Measurements from ENCODE around the gene LAX1.
A peak's percentile ranks its signal among the peaks of the same experiment; 100 is the strongest.

LAX1 gene

DNA sequence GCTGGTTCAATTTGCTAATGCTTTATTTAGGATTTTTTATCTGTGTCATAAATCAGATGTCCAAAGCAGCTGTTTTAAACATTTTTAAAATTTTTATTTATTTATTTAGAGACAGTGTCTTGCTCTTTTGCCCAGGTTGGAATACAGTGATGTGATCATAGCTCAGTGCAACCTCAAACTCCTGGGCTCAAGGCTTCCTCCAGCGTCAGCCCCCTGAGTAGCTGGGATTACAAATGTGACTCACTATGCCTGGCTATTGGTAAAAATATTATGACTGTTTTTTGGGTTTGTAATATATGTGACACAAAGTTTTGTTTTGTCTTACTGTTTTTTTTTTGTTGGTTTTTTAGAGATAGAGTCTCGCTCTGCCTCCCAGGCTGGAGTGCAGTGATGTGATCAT is 42.2 kb downstream of the LAX1 start:
- H3K23ac ChIP-seq (ENCODE audit: low read length), result no peak overlapping the region
- DNase-seq, result no peak
- no peak overlapping the region for H3K4ac ChIP-seq (ENCODE audit: low read depth, low read length)
- no peaks in the 10 kb centered on the region for H3K9me3 ChIP-seq (ENCODE audit: insufficient read depth, low read depth, low read length)
- H3K79me1 ChIP-seq (ENCODE audit: low read length), result no peaks in the 10 kb centered on the region
- H3K18ac ChIP-seq (ENCODE audit: low read length), result no peak overlapping the region
- no CpG with 5 or more reads among the region's 2 CpGs for WGBS (ENCODE audit: extremely low coverage, insufficient coverage, insufficient read length)
- H3K14ac ChIP-seq (ENCODE audit: low read length), result no peak overlapping the region
- H3K36me3 ChIP-seq (ENCODE audit: control insufficient read depth in 1 of 2, insufficient read depth in 2 of 2, low read length in 2 of 2), result peaks cover 32 to 41% of the 10 kb centered on the region in 2 experiments
- H2BK5ac ChIP-seq (ENCODE audit: low read depth, low read length, poor library complexity), result no peak overlapping the region
- H4K8ac ChIP-seq (ENCODE audit: low read depth, low read length), result no peak overlapping the region
- no peak overlapping the region for H4K12ac ChIP-seq (ENCODE audit: low read depth, low read length)
- H2AFZ ChIP-seq (ENCODE audit: insufficient read depth, low read length, poor library complexity), result no peak overlapping the region
- no peak overlapping the region for H3K27ac ChIP-seq (ENCODE audit: low read depth, low read length)
- H3K4me2 ChIP-seq (ENCODE audit: low read length), result no peak overlapping the region
- no peaks in the 10 kb centered on the region for H3K27me3 ChIP-seq (ENCODE audit: insufficient read depth, low read length)
- no peak overlapping the region for H2BK120ac ChIP-seq (ENCODE audit: insufficient read depth, low read length, poor library complexity)
- no peak overlapping the region for H3K4me3 ChIP-seq (ENCODE audit: low read depth, low read length)
- no peaks in the 10 kb centered on the region for H3K4me1 ChIP-seq (ENCODE audit: control insufficient read depth in 1 of 2, insufficient read depth in 2 of 2, low read length in 2 of 2)
- H2AK5ac ChIP-seq (ENCODE audit: low read length), result no peak overlapping the region
- H2BK12ac ChIP-seq (ENCODE audit: low read length), result no peak overlapping the region
- no peak overlapping the region for H3K9ac ChIP-seq (ENCODE audit: low read length)
- H3K79me2 ChIP-seq (ENCODE audit: control insufficient read depth, insufficient read depth, low read length, poor library complexity), result no peaks in the 10 kb centered on the region
- no peak overlapping the region for H4K91ac ChIP-seq (ENCODE audit: low read depth, low read length)

DNA sequence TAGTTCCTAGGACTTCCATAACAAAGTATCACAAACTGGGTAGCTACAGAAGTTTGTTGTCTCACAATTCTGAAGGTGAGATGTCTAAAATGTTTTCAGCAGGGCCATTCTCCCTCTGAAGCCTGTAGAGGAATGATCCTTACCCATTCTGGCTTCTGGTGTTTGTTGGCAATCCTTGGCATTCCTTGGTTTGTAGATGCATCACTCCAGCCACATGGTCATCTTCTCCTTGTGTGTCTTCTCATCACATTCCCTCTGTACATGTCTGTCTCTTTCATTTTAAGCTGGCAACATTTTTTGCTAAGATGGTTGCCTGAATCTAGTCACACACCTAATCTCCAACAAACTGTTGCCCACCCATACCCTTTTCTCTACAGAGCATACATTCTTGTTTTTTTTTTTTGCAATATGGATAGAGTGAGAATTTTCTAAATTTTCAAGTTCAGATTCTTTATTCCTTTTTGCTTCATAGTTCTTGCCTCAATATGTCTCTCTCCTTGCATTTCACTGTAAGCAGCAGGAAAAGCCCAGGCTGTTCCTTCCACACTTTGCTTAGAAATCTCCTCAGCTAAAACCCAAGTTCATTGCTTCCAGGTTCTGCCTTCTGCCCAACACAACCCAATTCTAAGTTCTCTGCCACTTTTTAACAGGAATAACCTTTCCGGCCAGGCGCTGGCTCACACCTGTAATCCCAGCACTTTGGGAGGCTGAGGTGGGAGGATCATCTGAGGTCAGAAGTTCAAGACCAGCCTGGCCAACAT is 48.8 kb downstream of the LAX1 start:
- Histone ChIP-seq H3K79me2 (ENCODE audit: control insufficient read depth, insufficient read depth, low read length, poor library complexity) (no peaks in the 10 kb centered on the region), H2AFZ (ENCODE audit: insufficient read depth, low read length, poor library complexity) (no peak overlapping the region), H3K4me2 (ENCODE audit: low read length) (no peak overlapping the region), H2BK5ac (ENCODE audit: low read depth, low read length, poor library complexity) (no peak overlapping the region), H3K4me3 (ENCODE audit: low read depth, low read length) (no peak overlapping the region), H3K9ac (ENCODE audit: low read length) (no peak overlapping the region), H4K91ac (ENCODE audit: low read depth, low read length) (no peak overlapping the region), H2BK120ac (ENCODE audit: insufficient read depth, low read length, poor library complexity) (no peak overlapping the region), H3K4me1 (ENCODE audit: control insufficient read depth in 1 of 2, insufficient read depth in 2 of 2, low read length in 2 of 2) (no peaks in the 10 kb centered on the region), H2AK5ac (ENCODE audit: low read length) (no peak overlapping the region), H3K9me3 (ENCODE audit: insufficient read depth, low read depth, low read length) (no peaks in the 10 kb centered on the region), H3K14ac (ENCODE audit: low read length) (no peak overlapping the region), H3K4ac (ENCODE audit: low read depth, low read length) (peak overlapping the region; percentile 6), H3K27me3 (ENCODE audit: insufficient read depth, low read length) (no peaks in the 10 kb centered on the region), H3K18ac (ENCODE audit: low read length) (no peak overlapping the region), H2BK12ac (ENCODE audit: low read length) (no peak overlapping the region), H4K12ac (ENCODE audit: low read depth, low read length) (no peak overlapping the region), H3K79me1 (ENCODE audit: low read length) (no peaks in the 10 kb centered on the region), H4K8ac (ENCODE audit: low read depth, low read length) (no peak overlapping the region), H3K23ac (ENCODE audit: low read length) (no peak overlapping the region), H3K36me3 (ENCODE audit: control insufficient read depth in 1 of 2, insufficient read depth in 2 of 2, low read length in 2 of 2) (peaks cover 25 to 27% of the 10 kb centered on the region in 2 experiments), H3K27ac (ENCODE audit: low read depth, low read length) (no peak overlapping the region)
- WGBS (ENCODE audit: extremely low coverage, insufficient coverage, insufficient read length), result no CpG with 5 or more reads among the region's 2 CpGs
- no peak for DNase-seq

DNA sequence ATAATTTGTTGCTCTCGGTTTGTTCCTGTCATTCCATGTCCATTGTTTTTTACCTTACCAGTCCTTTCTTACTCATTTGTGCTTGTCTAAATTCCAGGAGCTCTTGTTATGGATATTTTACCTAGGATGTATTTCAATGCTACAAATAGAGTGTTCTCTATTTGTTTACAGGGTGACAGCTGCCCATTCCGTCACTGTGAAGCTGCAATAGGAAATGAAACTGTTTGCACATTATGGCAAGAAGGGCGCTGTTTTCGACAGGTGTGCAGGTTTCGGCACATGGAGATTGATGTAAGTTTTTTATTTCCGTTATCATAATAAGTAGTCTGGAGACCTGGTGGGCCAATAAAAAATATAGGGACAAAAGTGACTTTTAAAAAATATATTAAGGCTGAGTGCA is 53.4 kb downstream of the LAX1 start:
- no peak overlapping the region for H3K27ac ChIP-seq (ENCODE audit: low read depth, low read length)
- no peak overlapping the region for H2AFZ ChIP-seq (ENCODE audit: insufficient read depth, low read length, poor library complexity)
- no peaks in the 10 kb centered on the region for H3K79me1 ChIP-seq (ENCODE audit: low read length)
- no peak overlapping the region for H4K12ac ChIP-seq (ENCODE audit: low read depth, low read length)
- no CpG with 5 or more reads among the region's 6 CpGs for WGBS (ENCODE audit: extremely low coverage, insufficient coverage, insufficient read length)
- no peak overlapping the region for H3K4me3 ChIP-seq (ENCODE audit: low read depth, low read length)
- H3K4me1 ChIP-seq (ENCODE audit: control insufficient read depth in 1 of 2, insufficient read depth in 2 of 2, low read length in 2 of 2), result no peaks in the 10 kb centered on the region
- H3K36me3 ChIP-seq (ENCODE audit: control insufficient read depth in 1 of 2, insufficient read depth in 2 of 2, low read length in 2 of 2), result peaks cover 37 to 48% of the 10 kb centered on the region in 2 experiments
- H3K79me2 ChIP-seq (ENCODE audit: control insufficient read depth, insufficient read depth, low read length, poor library complexity), result no peaks in the 10 kb centered on the region
- H2BK5ac ChIP-seq (ENCODE audit: low read depth, low read length, poor library complexity), result no peak overlapping the region
- H2BK120ac ChIP-seq (ENCODE audit: insufficient read depth, low read length, poor library complexity), result no peak overlapping the region
- H3K23ac ChIP-seq (ENCODE audit: low read length), result no peak overlapping the region
- DNase-seq, result no peak
- H3K14ac ChIP-seq (ENCODE audit: low read length), result no peak overlapping the region
- no peak overlapping the region for H3K9ac ChIP-seq (ENCODE audit: low read length)
- H3K27me3 ChIP-seq (ENCODE audit: insufficient read depth, low read length), result no peaks in the 10 kb centered on the region
- no peak overlapping the region for H3K4me2 ChIP-seq (ENCODE audit: low read length)
- H3K9me3 ChIP-seq (ENCODE audit: insufficient read depth, low read depth, low read length), result no peaks in the 10 kb centered on the region
- no peak overlapping the region for H4K91ac ChIP-seq (ENCODE audit: low read depth, low read length)
- H2AK5ac ChIP-seq (ENCODE audit: low read length), result no peak overlapping the region
- no peak overlapping the region for H3K18ac ChIP-seq (ENCODE audit: low read length)
- no peak overlapping the region for H4K8ac ChIP-seq (ENCODE audit: low read depth, low read length)
- no peak overlapping the region for H3K4ac ChIP-seq (ENCODE audit: low read depth, low read length)
- no peak overlapping the region for H2BK12ac ChIP-seq (ENCODE audit: low read length)

DNA sequence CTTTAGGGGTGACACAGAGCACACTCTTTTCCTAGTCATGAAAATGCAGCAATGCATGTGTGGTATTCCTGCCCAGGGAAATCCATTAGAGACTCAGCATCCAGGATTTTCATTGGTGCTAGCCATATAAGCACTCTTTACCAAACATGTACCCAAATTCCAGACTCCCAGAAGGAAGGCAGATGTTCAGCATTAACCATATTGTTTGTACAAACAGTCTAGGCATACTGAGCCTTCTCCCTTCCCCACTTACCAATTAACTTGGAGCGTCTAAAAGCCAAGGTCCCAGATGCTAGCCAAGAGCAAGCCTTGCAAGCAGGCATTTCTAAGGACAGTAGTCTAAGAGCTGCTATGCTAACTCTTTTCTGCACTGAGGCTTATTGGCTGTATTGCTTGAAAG is 58.3 kb downstream of the LAX1 start:
- Histone ChIP-seq H2AFZ (ENCODE audit: insufficient read depth, low read length, poor library complexity) (no peak overlapping the region), H3K23ac (ENCODE audit: low read length) (no peak overlapping the region), H3K27ac (ENCODE audit: low read depth, low read length) (no peak overlapping the region), H3K79me1 (ENCODE audit: low read length) (no peaks in the 10 kb centered on the region), H3K18ac (ENCODE audit: low read length) (no peak overlapping the region), H2AK5ac (ENCODE audit: low read length) (no peak overlapping the region), H3K36me3 (ENCODE audit: control insufficient read depth in 1 of 2, insufficient read depth in 2 of 2, low read length in 2 of 2) (peaks cover 36 to 52% of the 10 kb centered on the region in 2 experiments), H3K4me1 (ENCODE audit: control insufficient read depth in 1 of 2, insufficient read depth in 2 of 2, low read length in 2 of 2) (no peaks in the 10 kb centered on the region), H3K79me2 (ENCODE audit: control insufficient read depth, insufficient read depth, low read length, poor library complexity) (no peaks in the 10 kb centered on the region), H4K91ac (ENCODE audit: low read depth, low read length) (no peak overlapping the region), H3K4me2 (ENCODE audit: low read length) (no peak overlapping the region), H2BK12ac (ENCODE audit: low read length) (no peak overlapping the region), H2BK120ac (ENCODE audit: insufficient read depth, low read length, poor library complexity) (no peak overlapping the region), H3K27me3 (ENCODE audit: insufficient read depth, low read length) (no peaks in the 10 kb centered on the region), H4K8ac (ENCODE audit: low read depth, low read length) (no peak overlapping the region), H3K14ac (ENCODE audit: low read length) (no peak overlapping the region), H4K12ac (ENCODE audit: low read depth, low read length) (no peak overlapping the region), H2BK5ac (ENCODE audit: low read depth, low read length, poor library complexity) (no peak overlapping the region), H3K9ac (ENCODE audit: low read length) (no peak overlapping the region), H3K4me3 (ENCODE audit: low read depth, low read length) (no peak overlapping the region), H3K4ac (ENCODE audit: low read depth, low read length) (no peak overlapping the region), H3K9me3 (ENCODE audit: insufficient read depth, low read depth, low read length) (no peaks in the 10 kb centered on the region)
- WGBS (ENCODE audit: extremely low coverage, insufficient coverage, insufficient read length), result no CpG with 5 or more reads among the region's 1 CpG
- DNase-seq, result no peak
